ENCODE measurements around the gene C10orf90.
"Not testable (repeated sequence)": the region's sequence is repeated elsewhere in the genome, so short reads cannot be mapped to it uniquely, and the experiment has no call there.

C10orf90 gene

DNA sequence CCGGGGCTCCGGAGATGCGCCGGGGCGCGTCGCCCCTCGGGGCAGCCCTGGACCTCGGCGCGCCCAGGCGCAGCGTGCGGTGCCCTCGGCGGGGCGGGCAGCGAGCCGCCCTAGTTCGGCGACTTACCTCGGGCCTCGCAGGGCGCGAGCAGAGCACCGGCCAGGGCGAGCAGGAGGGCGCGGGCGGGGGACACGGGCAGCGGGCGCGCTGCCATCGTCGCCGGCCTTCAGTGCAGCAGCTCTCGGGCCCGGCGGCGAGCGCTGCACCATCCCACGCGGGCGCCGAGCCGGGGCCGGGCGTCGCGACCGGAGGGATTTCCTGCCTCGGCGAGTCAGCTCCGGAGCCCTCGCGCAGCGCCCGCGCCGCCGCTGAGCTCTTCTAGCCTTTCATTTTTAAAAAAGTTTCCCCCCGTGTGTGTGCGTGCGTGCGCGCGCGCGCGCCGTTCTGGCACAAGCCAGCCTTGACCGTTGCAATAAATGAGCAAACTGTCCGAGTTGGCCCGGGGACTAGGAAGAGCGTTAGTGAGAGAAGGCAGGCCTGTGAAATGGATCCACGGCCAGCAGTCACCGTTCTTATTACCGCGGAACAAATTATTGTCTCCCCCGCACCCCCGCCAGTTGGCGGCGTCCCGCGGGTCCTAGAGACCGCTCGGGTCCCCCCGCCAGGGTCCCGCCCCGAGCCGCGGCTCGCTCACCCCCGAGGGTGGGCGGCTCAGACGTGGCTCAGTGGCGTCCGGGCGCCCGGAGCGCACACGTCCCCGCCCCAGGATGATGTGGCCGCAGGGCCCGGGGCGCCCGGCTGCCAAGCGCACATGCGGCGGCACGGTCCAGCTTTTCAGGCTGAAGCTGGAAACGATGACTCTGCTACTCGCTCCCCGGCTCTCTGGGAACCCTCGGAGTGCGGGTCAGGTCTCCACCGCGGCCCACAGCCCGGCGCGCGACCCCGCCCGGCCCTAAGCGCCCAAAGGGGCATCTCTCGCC lies 282.3 kb downstream of the C10orf90 start, which contains the start of gene ADAM12:
TSS of gene ADAM12 (minus strand) at position 547 of the 981 bp plus-strand sequence. CDS start at position 215, 332 bp downstream.
- Histone ChIP-seq H3K4me1 (ENCODE audit: control insufficient read depth in 1 of 2, insufficient read depth in 1 of 2, low read depth in 1 of 2, low read length in 1 of 2) (no peaks in the 10 kb centered on the region), H3K9me3 (no peaks in the 10 kb centered on the region), H3K27ac (no peak within 1 kb of the TSS), H3K27me3 (peaks cover 74% of the 10 kb centered on the region), H3K36me3 (no peaks in the 10 kb centered on the region), H3K4me3 (ENCODE audit: low read depth in 1 of 2, low read length in 1 of 2) (no peak within 1 kb of the TSS)
- TF ChIP-seq CTCF (IDR thresholded peaks at IDR 0.05) = no peak

- Histone ChIP-seq H3K9me3 (no peaks in the 10 kb centered on the region), H3K27ac (no peak overlapping the region), H3K36me3 (no peaks in the 10 kb centered on the region), H3K4me1 (ENCODE audit: control insufficient read depth in 1 of 2, insufficient read depth in 1 of 2, low read depth in 1 of 2, low read length in 1 of 2) (no peaks in the 10 kb centered on the region), H3K27me3 (peaks cover 74% of the 10 kb centered on the region), H3K4me3 (ENCODE audit: low read depth in 1 of 2, low read length in 1 of 2) (no peak overlapping the region)
- no peak for TF ChIP-seq CTCF (IDR thresholded peaks at IDR 0.05)
These were observed 283.2 kb downstream of the C10orf90 start for GRCh38 chr10:126387041-126387921.

DNA sequence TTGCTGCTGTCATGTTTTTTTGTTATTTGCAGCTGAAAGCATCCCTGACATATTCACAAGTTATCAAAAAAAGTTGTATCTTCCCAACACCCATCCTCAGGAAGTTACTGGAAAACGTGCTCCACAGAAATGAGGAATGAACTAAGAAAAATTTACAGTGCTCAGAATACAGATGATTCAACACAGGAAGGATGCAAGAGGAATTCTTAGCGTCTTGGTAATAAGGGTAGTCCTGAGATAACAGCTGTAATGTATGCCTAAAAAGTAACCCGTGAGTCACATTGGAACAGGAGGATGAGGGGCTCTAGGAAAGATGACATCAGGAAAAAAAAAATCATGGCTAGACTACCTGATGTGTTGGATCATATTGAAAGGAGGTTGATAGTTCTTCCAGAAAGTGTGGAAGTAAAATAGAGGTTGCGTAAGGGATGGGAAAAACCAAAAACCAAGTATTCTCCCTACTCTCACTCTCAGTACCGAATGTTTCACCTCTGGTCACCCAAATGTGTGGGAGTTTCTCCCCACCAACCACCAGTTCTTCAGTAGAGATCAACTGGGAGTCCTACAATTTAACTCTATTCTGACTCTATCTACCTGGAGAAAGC lies 286.1 kb downstream of the C10orf90 start:
- Histone ChIP-seq H3K9me3 (no peaks in the 10 kb centered on the region), H3K36me3 (no peaks in the 10 kb centered on the region), H3K27me3 (peaks cover 49% of the 10 kb centered on the region), H3K4me1 (ENCODE audit: control insufficient read depth in 1 of 2, insufficient read depth in 1 of 2, low read depth in 1 of 2, low read length in 1 of 2) (no peaks in the 10 kb centered on the region), H3K27ac (no peak overlapping the region), H3K4me3 (ENCODE audit: low read depth in 1 of 2, low read length in 1 of 2) (no peak overlapping the region)
- TF ChIP-seq CTCF (IDR thresholded peaks at IDR 0.05) = no peak

- no peaks in the 10 kb centered on the region for H3K4me1 ChIP-seq (ENCODE audit: control insufficient read depth in 1 of 2, insufficient read depth in 1 of 2, low read depth in 1 of 2, low read length in 1 of 2)
- no peak overlapping the region for H3K4me3 ChIP-seq (ENCODE audit: low read depth in 1 of 2, low read length in 1 of 2)
- H3K27me3 ChIP-seq = peaks cover 11% of the 10 kb centered on the region
- H3K27ac ChIP-seq = no peak overlapping the region
- no peak for TF ChIP-seq CTCF (IDR thresholded peaks at IDR 0.05)
- H3K36me3 ChIP-seq = no peaks in the 10 kb centered on the region
- H3K9me3 ChIP-seq = no peaks in the 10 kb centered on the region
These were observed 290.0 kb downstream of the C10orf90 start for GRCh38 chr10:126380352-126381076.

DNA sequence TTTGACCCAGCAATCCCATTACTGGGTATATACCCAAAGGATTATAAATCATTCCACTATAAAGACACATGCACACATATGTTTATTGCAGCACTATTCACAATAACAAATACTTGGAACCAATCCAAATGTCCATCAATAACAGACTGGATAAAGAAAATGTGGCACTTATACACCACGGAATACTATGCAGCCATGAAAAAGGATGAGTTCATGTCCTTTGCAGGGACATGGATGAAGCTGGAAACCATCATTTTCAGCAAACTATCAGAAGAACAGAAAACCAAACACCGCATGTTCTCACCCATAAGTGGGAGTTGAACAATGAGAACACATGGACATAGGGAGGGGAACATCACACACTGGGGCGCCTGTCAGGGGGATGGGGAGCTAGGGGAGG lies 291.3 kb downstream of the C10orf90 start:
- H3K36me3 ChIP-seq; H3K27ac ChIP-seq; H3K9me3 ChIP-seq; H3K4me3 ChIP-seq (ENCODE audit: low read depth in 1 of 2, low read length in 1 of 2); H3K27me3 ChIP-seq; H3K4me1 ChIP-seq (ENCODE audit: control insufficient read depth in 1 of 2, insufficient read depth in 1 of 2, low read depth in 1 of 2, low read length in 1 of 2): not testable (repeated sequence)

Measured in neutrophil (primary cell).